ENCODE measurements around the gene CCDC68. TPM values are rescaled to one million over a fixed set of nuclear protein-coding genes. Genes with fewer than 3 reads are reported as not detected.

CCDC68 gene
- total RNA-seq, 1 donor from 2014 or later: 2.2 TPM

- H3K36me3 Mint-ChIP-seq (ENCODE audit: insufficient read depth): no peaks in the 10 kb centered on the region
- no peak for TF ChIP-seq CTCF (IDR thresholded peaks at IDR 0.05; ENCODE audit: unreplicated experiment)
- no peaks in the 10 kb centered on the region for H3K27me3 Mint-ChIP-seq
- H3K27ac Mint-ChIP-seq: no peak overlapping the region
- no peak for DNase-seq (ENCODE audit: low spot score, unreplicated experiment)
- no peak overlapping the region for H3K4me3 Mint-ChIP-seq (ENCODE audit: low read depth)
- H3K4me1 Mint-ChIP-seq (ENCODE audit: low read depth): no peaks in the 10 kb centered on the region
- H3K9me3 Mint-ChIP-seq (ENCODE audit: low read depth): no peaks in the 10 kb centered on the region
These were observed 53.6 kb downstream of the CCDC68 start for GRCh38 chr18:54905629-54906028.

- no peak for TF ChIP-seq CTCF (IDR thresholded peaks at IDR 0.05; ENCODE audit: unreplicated experiment)
- H3K27ac Mint-ChIP-seq: no peak overlapping the region
- no peak for DNase-seq (ENCODE audit: low spot score, unreplicated experiment)
- no peaks in the 10 kb centered on the region for H3K4me1 Mint-ChIP-seq (ENCODE audit: low read depth)
- H3K27me3 Mint-ChIP-seq: no peaks in the 10 kb centered on the region
- no peaks in the 10 kb centered on the region for H3K9me3 Mint-ChIP-seq (ENCODE audit: low read depth)
- H3K36me3 Mint-ChIP-seq (ENCODE audit: insufficient read depth): no peaks in the 10 kb centered on the region
- no peak overlapping the region for H3K4me3 Mint-ChIP-seq (ENCODE audit: low read depth)
These were observed 54.7 kb downstream of the CCDC68 start for GRCh38 chr18:54904581-54904980.

GRCh38 chr18:54900290-54900689 lies 59.0 kb downstream of the CCDC68 start:
- TF ChIP-seq CTCF (IDR thresholded peaks at IDR 0.05; ENCODE audit: unreplicated experiment): no peak
- H3K36me3 Mint-ChIP-seq (ENCODE audit: insufficient read depth): no peaks in the 10 kb centered on the region
- H3K4me3 Mint-ChIP-seq (ENCODE audit: low read depth): no peak overlapping the region
- H3K4me1 Mint-ChIP-seq (ENCODE audit: low read depth): no peaks in the 10 kb centered on the region
- H3K27me3 Mint-ChIP-seq: no peaks in the 10 kb centered on the region
- DNase-seq (ENCODE audit: low spot score, unreplicated experiment): no peak
- no peak overlapping the region for H3K27ac Mint-ChIP-seq
- no peaks in the 10 kb centered on the region for H3K9me3 Mint-ChIP-seq (ENCODE audit: low read depth)

GRCh38 chr18:54899500-54899899 lies 59.8 kb downstream of the CCDC68 start:
- H3K27ac Mint-ChIP-seq: no peak overlapping the region
- no peak for TF ChIP-seq CTCF (IDR thresholded peaks at IDR 0.05; ENCODE audit: unreplicated experiment)
- H3K4me3 Mint-ChIP-seq (ENCODE audit: low read depth): no peak overlapping the region
- no peaks in the 10 kb centered on the region for H3K4me1 Mint-ChIP-seq (ENCODE audit: low read depth)
- H3K9me3 Mint-ChIP-seq (ENCODE audit: low read depth): no peaks in the 10 kb centered on the region
- H3K36me3 Mint-ChIP-seq (ENCODE audit: insufficient read depth): no peaks in the 10 kb centered on the region
- no peak for DNase-seq (ENCODE audit: low spot score, unreplicated experiment)
- no peaks in the 10 kb centered on the region for H3K27me3 Mint-ChIP-seq

GRCh38 chr18:54888933-54889332 lies 70.3 kb downstream of the CCDC68 start:
- TF ChIP-seq CTCF (IDR thresholded peaks at IDR 0.05; ENCODE audit: unreplicated experiment): no peak
- H3K27ac Mint-ChIP-seq: no peak overlapping the region
- DNase-seq (ENCODE audit: low spot score, unreplicated experiment): no peak
- no peaks in the 10 kb centered on the region for H3K4me1 Mint-ChIP-seq (ENCODE audit: low read depth)
- peaks cover 24% of the 10 kb centered on the region for H3K36me3 Mint-ChIP-seq (ENCODE audit: insufficient read depth)
- no peaks in the 10 kb centered on the region for H3K27me3 Mint-ChIP-seq
- H3K4me3 Mint-ChIP-seq (ENCODE audit: low read depth): no peak overlapping the region
- peaks cover 10% of the 10 kb centered on the region for H3K9me3 Mint-ChIP-seq (ENCODE audit: low read depth)

Data from progenitor cell of endocrine pancreas (in vitro differentiated cells).